Dendritic cell treated with granulocyte-macrophage colony-stimulating factor and Interleukin-4, amounts not matched to agents 40 ng/mL and 50 ng/mL, for 4 days (primary cell): ENCODE data around the gene QSOX2.

ENCODE experiments used
- H3K27ac Mint-ChIP-seq: one replicate; pipeline ENCODE4 v1.8.0; 2022; ENCODE audit warnings: mild to moderate bottlenecking, mixed read lengths
- H3K27me3 Mint-ChIP-seq: one replicate; pipeline ENCODE4 v1.8.0; 2022; ENCODE audit warnings: mild to moderate bottlenecking, mixed read lengths
- H3K36me3 Mint-ChIP-seq: one replicate; pipeline ENCODE4 v1.8.0; 2022; ENCODE audit warnings: low read depth, mixed read lengths
- H3K4me1 Mint-ChIP-seq: one replicate; pipeline ENCODE4 v1.8.0; 2022; ENCODE audit warnings: low read depth, mixed read lengths
- H3K4me3 Mint-ChIP-seq: one replicate; pipeline ENCODE4 v1.8.0; 2022; ENCODE audit warnings: mild to moderate bottlenecking, moderate library complexity, mixed read lengths
- H3K9me3 Mint-ChIP-seq: one replicate; pipeline ENCODE4 v1.8.0; 2022; ENCODE audit warnings: mixed read lengths
- intact Hi-C: fragments of 100-400 bp; cut with micrococcal nuclease; formaldehyde crosslinking; loops from one replicate; pipeline ENCODE4 v1.15.0; 2022

Gene QSOX2

DNA sequence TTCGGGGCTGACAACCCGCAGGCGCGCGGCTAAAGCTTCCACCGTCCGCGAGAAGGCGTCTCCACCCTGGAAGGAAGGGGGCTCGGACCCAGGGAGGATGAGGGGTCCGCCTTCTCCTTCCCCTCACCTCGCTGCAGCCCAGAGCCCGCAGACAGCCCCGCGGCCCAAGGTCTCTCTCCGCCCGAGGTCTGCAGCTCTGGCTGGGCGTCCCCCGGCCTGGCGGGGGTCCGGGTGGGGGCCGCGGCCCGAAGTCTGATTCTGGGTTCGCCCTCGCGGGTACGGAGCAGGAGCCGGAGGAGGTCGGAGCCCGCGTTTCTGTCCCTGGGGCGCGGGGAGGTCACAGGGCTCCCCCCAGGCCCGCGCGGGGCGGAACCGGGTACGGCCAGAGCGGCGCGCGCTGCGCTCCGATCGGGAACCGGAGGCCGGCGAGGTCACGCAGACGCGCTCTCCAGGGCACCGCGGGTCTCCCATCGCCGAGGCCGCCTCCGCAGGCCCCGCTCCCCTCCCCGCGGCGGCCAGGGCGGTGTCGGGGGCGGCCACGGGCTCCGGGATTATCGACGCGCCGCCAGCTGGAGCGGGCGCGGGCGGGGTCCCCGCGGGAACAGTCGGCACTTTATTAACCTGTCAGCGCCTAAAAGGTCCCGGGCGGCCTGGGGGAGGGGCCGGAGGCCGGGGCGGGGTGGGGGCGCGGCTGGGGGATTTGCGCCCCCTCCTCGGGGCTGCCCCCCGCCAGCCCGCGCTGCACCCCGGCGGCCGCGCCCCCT is 52.3 kb downstream of the QSOX2 start:
- Mint-ChIP-seq H3K9me3 (no peaks in the 10 kb centered on the region), H3K4me3 (no peak overlapping the region), H3K4me1 (no peaks in the 10 kb centered on the region), H3K36me3 (no peaks in the 10 kb centered on the region), H3K27me3 (peaks cover 90% of the 10 kb centered on the region), H3K27ac (no peak overlapping the region)
- intact Hi-C loops, result no loop called here

DNA sequence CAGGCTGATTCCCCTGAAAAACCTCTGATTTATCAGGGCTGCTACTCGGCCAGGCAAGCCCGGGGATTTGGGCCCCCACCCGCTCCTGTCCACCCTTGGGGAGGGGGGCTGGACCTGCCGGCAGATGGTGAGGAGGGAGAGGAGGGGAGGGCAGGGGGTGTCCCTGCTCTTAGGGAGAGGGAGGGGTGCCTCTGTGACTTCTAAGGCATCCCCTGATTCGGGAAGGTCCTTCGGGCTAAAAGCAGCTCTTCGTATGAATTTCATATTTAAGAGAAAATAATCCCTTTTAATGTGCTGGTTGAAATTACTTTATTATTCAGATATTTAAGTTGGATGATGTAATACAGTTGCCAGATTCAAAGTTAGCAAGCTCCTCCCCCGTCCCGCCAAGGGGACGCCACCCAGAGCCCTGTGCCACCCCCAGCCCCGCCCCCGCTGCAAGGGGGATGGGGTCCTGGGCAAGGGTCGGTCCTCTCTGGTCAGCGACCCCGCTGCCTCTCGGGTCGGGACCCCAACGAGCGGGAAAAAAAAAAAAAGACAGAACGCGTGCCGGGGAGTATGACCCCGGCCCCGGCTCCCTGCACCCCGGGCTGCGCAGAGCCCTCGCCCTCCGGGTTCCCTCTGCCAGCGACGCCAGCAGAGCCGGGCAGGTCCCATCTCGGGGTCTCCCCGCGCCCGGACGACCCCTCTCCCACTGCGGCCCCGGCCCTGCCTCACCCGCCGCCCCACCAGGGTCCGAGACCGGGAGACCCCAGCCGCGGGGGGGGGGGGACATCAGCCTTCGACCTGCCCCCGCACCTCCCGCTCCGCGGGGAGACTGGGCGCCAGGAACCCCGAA is 53.1 kb downstream of the QSOX2 start:
- intact Hi-C loops, result no loop called here
- Mint-ChIP-seq H3K9me3 (no peaks in the 10 kb centered on the region), H3K4me1 (no peaks in the 10 kb centered on the region), H3K27me3 (peaks cover 89% of the 10 kb centered on the region), H3K27ac (no peak overlapping the region), H3K36me3 (no peaks in the 10 kb centered on the region), H3K4me3 (no peak overlapping the region)

- Mint-ChIP-seq H3K4me3 (no peak overlapping the region), H3K36me3 (no peaks in the 10 kb centered on the region), H3K4me1 (no peaks in the 10 kb centered on the region), H3K27me3 (peaks cover 87% of the 10 kb centered on the region), H3K27ac (no peak overlapping the region), H3K9me3 (no peaks in the 10 kb centered on the region)
- intact Hi-C loops, result no loop called here
Measured at GRCh38 chr9:136191960-136192286, 53.7 kb downstream of the QSOX2 start.

DNA sequence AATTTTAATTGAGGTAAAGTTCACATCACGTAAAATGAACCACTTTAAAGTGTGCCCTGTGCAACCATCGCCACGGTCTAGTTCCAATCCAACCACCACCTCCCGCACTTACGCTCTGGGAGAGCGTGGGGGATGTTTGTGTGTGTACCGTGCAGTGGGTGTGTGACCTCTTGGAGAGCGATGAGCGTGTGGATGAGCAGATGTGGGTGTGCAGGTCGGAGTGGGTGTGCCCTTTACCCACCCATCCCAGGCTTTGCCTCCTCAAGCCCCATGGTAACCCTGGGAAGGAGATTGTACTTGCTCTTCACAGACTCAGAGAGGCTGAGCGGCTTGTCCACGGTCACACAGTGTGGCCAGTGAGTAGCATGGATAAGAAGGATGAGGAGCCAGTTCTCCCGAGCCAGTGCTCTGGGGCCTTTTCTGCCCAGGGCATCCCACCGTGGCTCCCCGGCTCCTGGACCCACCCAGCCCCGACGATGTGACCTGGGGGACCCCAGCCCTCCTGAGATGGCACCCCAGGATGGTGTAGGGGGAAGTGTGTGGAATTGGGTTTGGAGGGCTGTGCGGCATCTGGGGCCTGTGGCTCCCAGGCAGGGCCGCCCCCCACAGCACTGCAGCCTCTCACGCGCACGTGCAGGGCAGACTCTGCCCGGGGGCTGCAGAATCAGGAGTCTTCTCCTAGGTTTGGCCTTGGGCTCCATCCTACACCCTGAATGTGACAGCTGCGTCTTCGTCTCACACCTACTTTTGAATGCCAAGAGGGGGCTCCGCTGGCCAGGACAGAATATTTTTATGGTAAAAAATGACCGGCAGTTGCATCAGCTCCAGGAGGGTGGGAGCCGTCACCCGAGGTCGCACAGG is 54.3 kb downstream of the QSOX2 start:
- intact Hi-C loops, result no loop called here
- Mint-ChIP-seq H3K4me1 (no peaks in the 10 kb centered on the region), H3K27me3 (peaks cover 85% of the 10 kb centered on the region)

DNA sequence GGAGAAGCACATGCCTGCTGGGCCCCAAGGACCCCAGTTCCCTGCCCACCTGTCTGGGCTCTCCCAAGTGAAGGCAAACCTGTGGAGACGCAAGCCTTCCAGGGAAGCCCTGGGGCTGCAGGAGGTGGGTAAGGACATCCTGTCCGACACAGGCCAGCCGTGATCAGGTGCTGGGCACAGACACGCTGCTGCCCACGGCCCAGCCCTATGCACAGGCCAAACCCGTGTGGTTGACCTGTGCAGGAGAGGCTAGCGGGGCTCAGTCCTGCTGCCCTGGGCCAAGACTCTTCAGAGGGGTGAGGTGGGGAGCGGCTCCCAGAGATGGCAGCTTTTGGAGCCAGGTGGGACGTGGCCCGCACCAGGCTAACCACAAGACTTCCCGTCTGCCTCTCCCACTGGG is 55.0 kb downstream of the QSOX2 start:
- Mint-ChIP-seq H3K27me3 (peaks cover 81% of the 10 kb centered on the region), H3K27ac (no peak overlapping the region), H3K4me1 (no peaks in the 10 kb centered on the region), H3K9me3 (no peaks in the 10 kb centered on the region), H3K36me3 (no peaks in the 10 kb centered on the region), H3K4me3 (no peak overlapping the region)
- intact Hi-C loops, result no loop called here

More for the DNA sequence above, 54.3 kb downstream of the QSOX2 start:
- Mint-ChIP-seq H3K36me3 (no peaks in the 10 kb centered on the region), H3K9me3 (no peaks in the 10 kb centered on the region), H3K27ac (no peak overlapping the region), H3K4me3 (no peak overlapping the region)

- Mint-ChIP-seq H3K4me3 (no peak overlapping the region), H3K9me3 (no peaks in the 10 kb centered on the region), H3K4me1 (no peaks in the 10 kb centered on the region), H3K27me3 (peaks cover 79% of the 10 kb centered on the region), H3K27ac (no peak overlapping the region), H3K36me3 (no peaks in the 10 kb centered on the region)
- intact Hi-C loops, result no loop called here
Measured at GRCh38 chr9:136190237-136190601, 55.4 kb downstream of the QSOX2 start.

- intact Hi-C loops, result no loop called here
- no peaks in the 10 kb centered on the region for H3K36me3 Mint-ChIP-seq
- H3K27ac Mint-ChIP-seq, result no peak overlapping the region
- peaks cover 78% of the 10 kb centered on the region for H3K27me3 Mint-ChIP-seq
- no peaks in the 10 kb centered on the region for H3K9me3 Mint-ChIP-seq
- no peaks in the 10 kb centered on the region for H3K4me1 Mint-ChIP-seq
- H3K4me3 Mint-ChIP-seq, result no peak overlapping the region
Measured at GRCh38 chr9:136189394-136190236, 56.0 kb downstream of the QSOX2 start.

GRCh38 chr9:136187683-136188586 is 57.7 kb downstream of the QSOX2 start:
- Mint-ChIP-seq H3K4me3 (no peak overlapping the region), H3K9me3 (no peaks in the 10 kb centered on the region), H3K4me1 (no peaks in the 10 kb centered on the region), H3K27me3 (peaks cover 68% of the 10 kb centered on the region), H3K36me3 (no peaks in the 10 kb centered on the region), H3K27ac (no peak overlapping the region)
- intact Hi-C loops, result no loop called here

DNA sequence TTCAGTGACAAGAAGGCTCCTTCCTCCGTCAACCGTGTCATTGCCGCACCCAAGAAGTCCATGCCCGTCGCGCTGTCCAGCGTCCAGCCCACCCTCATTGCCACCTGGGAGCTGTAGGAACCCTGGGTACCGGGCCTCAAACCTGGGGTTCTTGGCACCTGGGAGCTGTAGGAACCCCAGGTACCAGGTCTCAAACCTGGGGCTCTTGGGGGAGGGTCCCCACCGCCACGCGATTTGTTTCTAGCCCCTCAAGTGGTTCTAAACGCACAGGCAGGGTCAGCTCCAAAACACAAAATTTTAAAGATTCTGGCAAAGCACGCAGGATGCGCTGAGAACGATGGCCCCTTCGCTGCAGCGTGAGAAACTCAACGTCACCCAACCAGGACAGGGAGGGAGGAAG is 58.4 kb downstream of the QSOX2 start:
- Mint-ChIP-seq H3K4me1 (no peaks in the 10 kb centered on the region), H3K36me3 (no peaks in the 10 kb centered on the region), H3K4me3 (no peak overlapping the region), H3K27ac (no peak overlapping the region), H3K9me3 (no peaks in the 10 kb centered on the region), H3K27me3 (peaks cover 61% of the 10 kb centered on the region)
- intact Hi-C loops, result no loop called here

DNA sequence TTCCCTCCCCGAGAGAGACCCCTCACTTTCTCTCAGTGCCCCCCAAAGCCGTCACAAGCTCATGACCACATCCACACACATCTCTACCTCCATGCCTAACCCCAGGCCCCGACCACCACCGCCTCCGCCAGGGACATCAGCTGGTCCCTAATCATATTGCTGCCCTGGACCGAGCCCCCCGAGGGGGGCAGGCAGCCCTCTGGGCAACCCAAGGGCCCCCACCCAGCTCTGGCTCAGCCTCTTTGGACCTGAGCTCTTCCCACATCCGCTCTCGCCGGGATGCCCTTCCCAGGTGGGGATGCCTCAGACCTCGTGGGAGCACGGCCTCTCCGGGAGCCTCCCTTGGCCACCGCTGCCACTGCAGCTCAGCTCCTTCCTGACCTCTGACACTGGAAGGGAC is 59.2 kb downstream of the QSOX2 start:
- Mint-ChIP-seq H3K9me3 (no peaks in the 10 kb centered on the region), H3K27me3 (peaks cover 55% of the 10 kb centered on the region), H3K4me3 (no peak overlapping the region), H3K4me1 (no peaks in the 10 kb centered on the region), H3K36me3 (no peaks in the 10 kb centered on the region), H3K27ac (no peak overlapping the region)
- intact Hi-C loops, result no loop called here

DNA sequence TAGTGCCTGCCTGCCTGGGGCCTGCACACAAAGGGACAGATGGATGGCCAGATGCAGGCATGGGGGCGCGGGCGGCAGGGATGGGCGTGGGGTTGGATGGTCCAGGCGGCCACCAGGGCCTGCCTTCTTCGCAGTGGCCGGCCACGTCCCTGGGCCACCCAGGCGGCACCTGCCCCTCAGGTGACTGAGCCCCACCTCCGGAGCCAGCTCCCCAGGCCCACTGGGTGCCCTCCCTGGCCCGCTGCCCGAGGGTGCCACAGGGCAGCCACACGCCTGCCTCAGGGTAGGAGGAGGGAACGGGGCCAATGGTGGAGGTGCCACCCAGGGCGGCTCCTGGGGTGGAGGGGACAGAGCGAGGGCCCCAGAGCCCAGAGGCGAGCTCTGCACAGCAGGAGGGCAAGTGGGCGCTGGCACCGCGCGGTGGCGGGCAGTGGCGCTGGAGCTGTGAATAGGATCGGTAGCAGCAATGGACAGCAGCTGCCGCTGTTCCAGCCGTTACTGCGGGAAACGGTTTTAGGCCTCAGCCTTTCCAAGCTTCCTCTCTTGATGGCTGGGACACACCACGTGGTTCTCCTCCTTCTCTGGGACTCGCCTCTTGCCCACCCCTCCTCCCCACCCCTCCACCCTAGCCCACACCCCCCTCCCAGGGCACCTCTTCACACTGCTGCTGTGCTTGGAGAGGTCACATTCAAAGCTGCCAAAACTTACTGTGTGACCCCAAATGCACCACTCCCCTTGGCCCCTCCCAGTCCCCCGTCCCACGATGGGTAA is 59.8 kb downstream of the QSOX2 start:
- peaks cover 49% of the 10 kb centered on the region for H3K27me3 Mint-ChIP-seq
- H3K27ac Mint-ChIP-seq, result no peak overlapping the region
- no peak overlapping the region for H3K4me3 Mint-ChIP-seq
- intact Hi-C loops, result no loop called here
- H3K9me3 Mint-ChIP-seq, result no peaks in the 10 kb centered on the region
- no peaks in the 10 kb centered on the region for H3K36me3 Mint-ChIP-seq
- no peaks in the 10 kb centered on the region for H3K4me1 Mint-ChIP-seq

- H3K27me3 Mint-ChIP-seq, result peaks cover 42% of the 10 kb centered on the region
- intact Hi-C loops, result no loop called here
- no peaks in the 10 kb centered on the region for H3K4me1 Mint-ChIP-seq
- no peak overlapping the region for H3K27ac Mint-ChIP-seq
- H3K9me3 Mint-ChIP-seq, result no peaks in the 10 kb centered on the region
- no peaks in the 10 kb centered on the region for H3K36me3 Mint-ChIP-seq
- H3K4me3 Mint-ChIP-seq, result no peak overlapping the region
Measured at GRCh38 chr9:136185066-136185465, 60.5 kb downstream of the QSOX2 start.
